ENCODE measurements around the gene TK2.
"Not testable (repeated sequence)": the region's sequence is repeated elsewhere in the genome, so short reads cannot be mapped to it uniquely, and the experiment has no call there.

TK2 gene

GRCh38 chr16:66572356-66572755, 22.4 kb upstream of the TK2 start:
- no peak for DNase-seq

GRCh38 chr16:66569827-66570405, 20.0 kb upstream of the TK2 start:
- DNase-seq: no peak

DNA sequence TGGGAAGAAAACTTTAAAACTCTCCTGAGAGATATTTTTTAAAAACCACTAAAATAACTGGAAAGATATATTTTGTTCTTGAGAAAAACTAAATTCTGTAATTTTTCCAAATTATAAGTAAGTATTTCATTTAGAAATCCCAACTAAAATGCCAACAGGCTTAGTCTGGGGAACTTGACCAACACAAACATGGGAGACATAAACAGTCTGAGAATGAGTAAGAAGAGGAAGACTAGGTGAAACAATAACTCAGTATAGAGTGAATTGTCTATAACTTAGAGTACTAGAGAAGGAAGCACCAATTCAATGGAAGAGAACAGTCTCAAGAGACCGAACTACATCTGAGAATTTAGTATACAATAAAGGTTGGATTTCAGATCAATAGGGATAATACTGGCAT, 19.2 kb upstream of the TK2 start:
- no peak for DNase-seq

- no peak for DNase-seq
Observed at GRCh38 chr16:66568355-66568754, 18.4 kb upstream of the TK2 start.

GRCh38 chr16:66567270-66567669, 17.3 kb upstream of the TK2 start:
- not testable (repeated sequence) for DNase-seq

DNA sequence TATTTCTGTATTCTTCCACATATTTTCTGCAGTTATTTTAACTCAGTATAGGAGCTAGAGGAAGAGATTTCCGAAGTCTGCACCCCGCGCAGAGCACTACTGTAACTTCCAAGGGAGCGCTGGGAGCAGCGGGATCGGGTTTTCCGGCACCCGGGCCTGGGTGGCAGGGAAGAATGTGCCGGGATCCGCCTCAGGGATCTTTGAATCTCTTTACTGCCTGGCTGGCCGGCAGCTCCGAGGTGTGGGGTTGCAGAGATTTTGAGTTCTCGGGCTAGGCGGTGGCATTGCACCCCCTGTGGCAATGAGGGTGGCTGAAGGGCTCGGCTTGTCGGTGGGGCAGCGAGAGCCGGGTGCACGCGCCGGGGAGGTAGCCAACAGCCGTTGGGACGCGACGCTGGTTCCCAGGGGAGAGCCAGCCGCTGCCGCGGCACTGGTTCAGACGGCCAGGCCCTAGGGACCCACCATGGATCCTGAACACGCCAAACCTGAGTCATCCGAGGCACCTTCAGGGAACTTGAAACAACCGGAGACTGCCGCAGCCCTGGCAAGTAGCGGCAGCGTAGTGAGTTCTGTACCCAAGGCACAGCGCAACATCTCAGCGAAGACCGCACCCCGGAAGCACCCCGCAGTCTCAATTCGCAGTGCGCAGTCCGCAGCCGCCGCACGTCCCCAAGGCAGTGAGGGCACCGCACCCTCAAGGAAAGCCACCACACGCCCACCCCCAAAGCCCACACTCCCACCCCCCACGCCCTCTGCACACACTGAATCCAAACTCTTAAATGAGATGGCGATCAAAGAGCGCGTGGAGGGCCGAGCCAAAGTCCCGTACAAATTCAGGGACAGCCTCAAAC, 16.4 kb upstream of the TK2 start, which contains the start of gene CMTM1:
CMTM1 (plus strand) TSS at position 389 of the 851 bp plus-strand sequence; CDS start at position 464, 75 bp downstream.
- DNase-seq: no peak

- DNase-seq: no peak
Observed at GRCh38 chr16:66563574-66564334, 13.8 kb upstream of the TK2 start.

DNA sequence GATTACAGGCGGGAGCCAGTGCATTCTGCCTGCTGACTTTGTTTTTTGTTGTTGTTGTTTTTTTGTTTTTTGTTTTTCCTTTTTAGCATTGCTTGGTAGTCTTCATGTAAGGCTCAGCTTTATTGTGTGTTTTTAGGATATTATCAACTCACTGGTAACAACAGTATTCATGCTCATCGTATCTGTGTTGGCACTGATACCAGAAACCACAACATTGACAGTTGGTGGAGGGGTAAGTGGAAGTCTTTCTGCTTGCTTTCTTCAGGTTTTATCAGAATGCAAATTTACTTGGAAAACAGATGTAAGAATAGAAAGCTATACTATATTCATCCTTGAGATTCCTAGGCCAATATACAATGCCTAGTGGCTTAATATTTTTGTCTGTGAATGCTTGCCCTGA, 13.1 kb upstream of the TK2 start:
- DNase-seq: no peak

DNA sequence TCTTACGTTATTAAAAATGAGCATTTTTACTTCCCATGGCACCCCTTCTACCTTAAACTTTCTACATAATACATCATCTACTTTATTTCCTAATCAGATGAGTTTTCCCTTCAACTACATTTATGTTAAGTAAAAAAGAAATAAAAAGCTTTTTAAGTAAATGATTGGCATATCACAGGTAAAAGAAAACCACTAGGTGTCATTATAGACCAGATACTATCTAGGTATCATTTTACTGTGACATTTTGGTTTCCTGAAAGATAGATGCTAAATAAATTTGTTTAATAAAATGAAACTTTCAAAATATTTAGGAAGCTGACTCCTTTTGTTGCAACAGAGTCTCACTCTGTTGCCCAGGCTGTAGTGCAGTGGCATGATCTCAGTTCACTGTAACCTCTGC, 12.5 kb upstream of the TK2 start:
- no peak for DNase-seq

GRCh38 chr16:66561381-66562080, 11.6 kb upstream of the TK2 start:
- DNase-seq: no peak

- DNase-seq: no peak
Observed at GRCh38 chr16:66560107-66560506, 10.2 kb upstream of the TK2 start.

DNA sequence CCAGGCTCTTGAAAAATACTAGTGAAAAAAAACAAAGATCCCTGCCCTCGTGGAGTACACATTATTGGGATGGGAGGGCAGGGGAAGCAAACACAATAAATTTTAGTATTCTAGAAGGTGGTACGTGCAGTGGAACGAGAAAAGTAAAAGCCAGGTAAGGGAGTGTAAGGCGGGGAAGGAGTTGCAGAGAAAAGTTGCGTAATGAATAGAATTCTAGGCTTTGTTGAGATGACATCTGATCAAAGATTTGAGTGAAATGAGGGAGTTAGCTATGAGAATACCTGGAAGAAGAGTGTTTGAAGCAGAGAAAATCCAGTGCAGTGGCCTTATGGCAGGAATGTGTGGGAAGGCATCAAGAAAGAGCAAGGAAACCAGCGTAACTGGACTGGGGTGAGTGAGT, 4.6 kb upstream of the TK2 start:
- no peak for DNase-seq

GRCh38 chr16:66554021-66554420, 4.1 kb upstream of the TK2 start:
- DNase-seq: no peak

DNA sequence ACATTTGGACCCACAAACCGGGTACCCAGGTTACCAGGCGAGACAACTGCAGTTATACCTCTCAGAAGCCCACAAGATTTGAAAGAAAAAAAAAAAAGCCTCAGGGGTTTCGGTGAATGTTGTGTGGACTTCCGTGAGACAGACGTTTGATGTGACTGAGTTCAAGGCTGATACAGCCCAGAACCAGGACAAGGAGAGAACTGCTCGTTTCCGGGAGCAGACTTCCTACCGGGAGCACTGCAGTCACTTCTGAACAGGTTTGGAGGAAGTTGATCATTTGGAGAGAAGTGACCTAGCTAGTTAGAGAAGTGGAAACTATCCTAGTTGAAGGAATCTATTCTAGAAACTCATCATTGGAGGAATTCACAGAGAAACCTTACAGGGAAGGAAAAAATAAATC, 3.3 kb upstream of the TK2 start:
- no peak for DNase-seq

DNA sequence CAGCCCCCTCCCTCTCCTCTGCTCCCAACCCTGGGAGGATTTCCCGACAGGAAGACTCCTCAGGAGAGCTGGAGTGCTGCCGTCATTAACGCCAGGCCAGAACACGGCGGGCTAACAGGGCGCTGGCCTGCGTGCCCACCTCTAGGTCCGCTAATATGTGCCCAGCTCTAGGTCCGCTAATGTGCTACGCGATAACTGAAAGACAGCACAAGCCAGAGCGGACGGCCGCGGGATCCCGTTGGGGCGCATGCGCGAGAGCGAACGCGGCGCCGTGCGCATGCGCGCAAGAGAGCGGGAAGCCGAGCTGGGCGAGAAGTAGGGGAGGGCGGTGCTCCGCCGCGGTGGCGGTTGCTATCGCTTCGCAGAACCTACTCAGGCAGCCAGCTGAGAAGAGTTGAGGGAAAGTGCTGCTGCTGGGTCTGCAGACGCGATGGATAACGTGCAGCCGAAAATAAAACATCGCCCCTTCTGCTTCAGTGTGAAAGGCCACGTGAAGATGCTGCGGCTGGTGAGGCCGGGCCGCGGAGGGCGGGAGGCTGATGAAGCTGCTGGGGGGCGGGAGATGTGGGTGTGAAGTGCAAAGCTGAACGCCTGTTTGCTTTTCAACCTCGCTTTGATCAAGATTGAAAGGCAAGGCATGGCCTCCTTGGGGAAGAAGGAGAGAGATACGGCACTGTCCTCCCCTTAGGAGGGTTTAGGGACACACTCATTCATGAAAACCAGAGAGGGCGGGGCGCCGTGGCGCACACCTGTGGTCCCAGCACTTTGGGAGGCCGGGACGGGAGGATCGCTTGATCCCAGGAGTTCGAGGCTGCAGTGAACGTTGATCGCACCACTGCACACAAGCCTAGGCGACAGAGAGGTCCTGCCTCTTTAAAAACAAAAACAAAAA, 2.6 kb upstream of the TK2 start, which contains the start of gene CKLF:
CKLF (plus strand) TSS at position 291 of the 892 bp plus-strand sequence; CDS start at position 431, 140 bp downstream.
- peak; percentile 85 for DNase-seq

DNA sequence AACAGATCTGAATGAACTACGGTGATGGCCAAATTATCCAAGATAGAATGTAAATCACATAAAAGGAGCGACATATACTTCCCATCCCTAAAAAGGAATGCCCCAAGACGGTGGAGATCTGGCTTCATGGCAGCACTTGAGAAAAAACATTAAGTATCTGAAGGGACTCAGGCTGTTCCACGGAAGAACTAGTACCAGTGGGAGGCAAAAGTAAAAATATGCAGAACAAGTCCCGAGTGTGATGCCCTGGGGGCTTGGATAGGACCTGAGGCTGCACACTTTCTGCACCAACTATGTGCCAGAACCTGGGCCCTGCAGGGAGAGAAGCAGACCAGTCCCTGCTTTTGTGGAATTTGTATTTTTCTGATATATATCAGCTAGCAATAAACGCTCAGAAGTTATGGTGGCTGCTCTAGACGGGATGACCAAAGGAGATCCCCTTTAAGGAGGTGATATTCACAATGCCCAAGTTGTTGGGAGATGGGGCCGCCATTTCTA, 1.9 kb upstream of the TK2 start:
- no peak for DNase-seq

- DNase-seq: peak; percentile 40
Observed at GRCh38 chr16:66551348-66551759, 1.4 kb upstream of the TK2 start.

GRCh38 chr16:66548868-66549267, 1.1 kb downstream of the TK2 start:
- no peak for DNase-seq

GRCh38 chr16:66548068-66548467, 1.9 kb downstream of the TK2 start:
- DNase-seq: no peak

DNA sequence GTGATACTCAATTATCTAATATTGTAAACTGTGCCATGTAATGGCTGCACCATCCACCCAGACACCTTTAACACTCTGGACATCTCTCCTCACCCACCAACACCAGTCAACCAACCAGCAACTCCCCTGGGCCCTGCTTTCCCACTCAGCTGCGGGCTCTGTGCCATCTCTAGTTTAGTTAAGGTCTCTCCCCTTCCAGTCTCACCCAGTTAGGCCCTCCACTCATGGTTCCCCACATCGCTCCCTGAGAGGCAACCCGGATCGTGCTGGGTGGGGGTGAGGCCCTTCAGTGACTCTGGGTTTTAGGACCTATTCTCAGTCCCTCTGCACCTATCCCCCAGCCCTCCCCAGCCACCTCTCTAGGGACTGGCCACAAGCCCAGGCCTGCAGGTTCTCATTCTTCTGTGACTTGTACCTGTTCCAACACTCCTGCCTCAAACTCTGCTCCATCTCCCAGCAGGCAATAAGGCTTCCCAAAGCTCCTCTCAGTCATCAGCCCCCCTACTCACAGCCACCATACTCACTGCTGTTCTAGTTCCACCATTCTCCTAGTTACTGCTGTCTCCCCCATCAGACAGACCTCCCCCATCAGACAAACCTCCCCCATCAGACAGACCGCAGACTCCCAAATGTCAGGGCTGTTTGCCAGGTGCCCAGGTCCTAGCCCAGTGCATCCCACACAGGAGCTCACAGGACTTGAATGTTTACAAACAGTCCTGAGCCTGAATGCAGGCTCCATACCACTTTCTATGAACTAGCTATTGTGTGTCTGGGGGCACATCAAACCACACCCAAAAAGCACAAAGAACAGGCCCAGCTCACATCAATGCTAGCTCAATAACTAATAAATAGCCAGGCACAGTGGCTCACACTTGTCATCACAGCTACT, 2.6 kb downstream of the TK2 start:
- DNase-seq: no peak
